Astrocyte (in vitro differentiated cells and primary cell): Measurements from ENCODE around the gene TAGLN3.

ENCODE experiments used
- CTCF ChIP-seq: IDR thresholded peaks from 2 replicates; pipeline ENCODE4 v1.5.1; 2011; ENCODE audit warnings: low read depth, mild to moderate bottlenecking, inconsistent platforms, low read length, moderate library complexity; ENCODE audit not compliant: insufficient read depth
- EZH2 ChIP-seq: IDR thresholded peaks from 2 replicates; pipeline ENCODE4 v1.6.1; 2012; ENCODE audit warnings: mild to moderate bottlenecking, low read length, inconsistent platforms; ENCODE audit not compliant: insufficient read depth

- TF ChIP-seq CTCF = no peak
- TF ChIP-seq EZH2 = no peak
Measured at GRCh38 chr3:112048911-112049310, 50.2 kb downstream of the TAGLN3 start.
